C4-2B (cell line): ENCODE results near the gene MPPE1.

ENCODE experiments used
- H3K27ac ChIP-seq: fragments of 450-650 bp; 2 replicates; pipeline ENCODE4 v1.5.1; 2017
- CTCF ChIP-seq: fragments of 450-650 bp; conservative IDR thresholded peaks from 2 replicates; pipeline ENCODE4 v1.5.1; 2017; ENCODE audit warnings: mild to moderate bottlenecking
- ZFX ChIP-seq: fragments of 450-650 bp; IDR thresholded peaks from 2 replicates; pipeline ENCODE4 v1.6.1; 2017

The MPPE1 gene

GRCh38 chr18:11909591-11910026 is 1.5 kb upstream of the MPPE1 start:
- no peak for TF ChIP-seq ZFX
- no peak for TF ChIP-seq CTCF
- no peak overlapping the region for H3K27ac ChIP-seq

GRCh38 chr18:11909061-11909455 is 941 bp upstream of the MPPE1 start:
- H3K27ac ChIP-seq: peak overlapping the region; percentile 96
- TF ChIP-seq ZFX: no peak
- TF ChIP-seq CTCF: no peak

GRCh38 chr18:11906926-11907874 is 917 bp downstream of the MPPE1 start:
- no peak for TF ChIP-seq ZFX
- no peak for TF ChIP-seq CTCF
- H3K27ac ChIP-seq: peak overlapping the region; percentile 96

GRCh38 chr18:11906176-11906575 is 1.9 kb downstream of the MPPE1 start:
- no peak for TF ChIP-seq CTCF
- no peak for TF ChIP-seq ZFX
- H3K27ac ChIP-seq: no peak overlapping the region

GRCh38 chr18:11905613-11906012 is 2.5 kb downstream of the MPPE1 start:
- no peak overlapping the region for H3K27ac ChIP-seq
- TF ChIP-seq CTCF (no peak), ZFX (no peak)

- no peak overlapping the region for H3K27ac ChIP-seq
- no peak for TF ChIP-seq CTCF
- no peak for TF ChIP-seq ZFX
Observed at GRCh38 chr18:11902522-11903292, 5.4 kb downstream of the MPPE1 start.
